NCI-H226 (cell line): ENCODE results near the gene PHF14.

Source experiments
- DNase-seq: peaks from one replicate; pipeline ENCODE4 v3.0.0-alpha.2; 2015

PHF14 gene

GRCh38 chr7:11120675-11121220 lies 147.1 kb downstream of the PHF14 start:
- DNase-seq: no peak

- no peak for DNase-seq
Observed at GRCh38 chr7:11124856-11125559, 151.3 kb downstream of the PHF14 start.

GRCh38 chr7:11127114-11127785 lies 153.6 kb downstream of the PHF14 start:
- no peak for DNase-seq

GRCh38 chr7:11127988-11128387 lies 154.3 kb downstream of the PHF14 start:
- no peak for DNase-seq

GRCh38 chr7:11128498-11128897 lies 154.8 kb downstream of the PHF14 start:
- DNase-seq: no peak

GRCh38 chr7:11130012-11130411 lies 156.3 kb downstream of the PHF14 start:
- no peak for DNase-seq

GRCh38 chr7:11130601-11131000 lies 156.9 kb downstream of the PHF14 start:
- DNase-seq: no peak

GRCh38 chr7:11133436-11133959 lies 159.8 kb downstream of the PHF14 start:
- no peak for DNase-seq

- no peak for DNase-seq
Observed at GRCh38 chr7:11135573-11135972, 161.9 kb downstream of the PHF14 start.

GRCh38 chr7:11141541-11141940 lies 167.9 kb downstream of the PHF14 start:
- no peak for DNase-seq

- no peak for DNase-seq
Observed at GRCh38 chr7:11153694-11154093, 180.0 kb downstream of the PHF14 start.

GRCh38 chr7:11155883-11156282 lies 182.2 kb downstream of the PHF14 start:
- no peak for DNase-seq

- DNase-seq: no peak
Observed at GRCh38 chr7:11161499-11161898, 187.8 kb downstream of the PHF14 start.

- no peak for DNase-seq
Observed at GRCh38 chr7:11163220-11163619, 189.5 kb downstream of the PHF14 start.

- DNase-seq: no peak
Observed at GRCh38 chr7:11166051-11166450, 192.4 kb downstream of the PHF14 start.

- DNase-seq: no peak
Observed at GRCh38 chr7:11168650-11169170, 195.0 kb downstream of the PHF14 start.

- no peak for DNase-seq
Observed at GRCh38 chr7:11170175-11170574, 196.5 kb downstream of the PHF14 start.

GRCh38 chr7:11170863-11171568 lies 197.3 kb downstream of the PHF14 start:
- DNase-seq: no peak

GRCh38 chr7:11171569-11172192 lies 198.0 kb downstream of the PHF14 start:
- no peak for DNase-seq

- no peak for DNase-seq
Observed at GRCh38 chr7:11172835-11173234, 199.2 kb downstream of the PHF14 start.

- no peak for DNase-seq
Observed at GRCh38 chr7:11175371-11175770, 201.7 kb downstream of the PHF14 start.

GRCh38 chr7:11175887-11176286 lies 202.2 kb downstream of the PHF14 start:
- no peak for DNase-seq
